Measurements from ENCODE around the gene ARSB.

- TF ChIP-seq CTCF (IDR thresholded peaks at IDR 0.05) (no peak), POLR2A (IDR thresholded peaks at IDR 0.05) (no peak), POLR2AphosphoS5 (IDR thresholded peaks at IDR 0.05) (no peak)
Observed at GRCh38 chr5:78766412-78766762, 218.7 kb downstream of the ARSB start.

All from gastroesophageal sphincter (tissue), 3 donors.